ENCODE results near the gene SCD5. TPM values are rescaled to one million over a fixed set of nuclear protein-coding genes. Genes with fewer than 3 reads are reported as not detected.
"Not testable (repeated sequence)": the region's sequence is repeated elsewhere in the genome, so short reads cannot be mapped to it uniquely, and the experiment has no call there.

SCD5 gene
- total RNA-seq, 1 donor from 2014 or later = 36.9 TPM

- H3K27ac ChIP-seq = no peak overlapping the region
- TF ChIP-seq EZH2 (IDR thresholded peaks at IDR 0.05) (no peak), EZH2phosphoT487 (IDR thresholded peaks at IDR 0.05) (no peak), CTCF (IDR thresholded peaks at IDR 0.05) (no peak)
These were observed 22.1 kb upstream of the SCD5 start for GRCh38 chr4:82820689-82821088.

GRCh38 chr4:82818664-82819662 is 20.4 kb upstream of the SCD5 start:
- H4K20me1 ChIP-seq (ENCODE audit: low read depth) = no peaks in the 10 kb centered on the region
- no peak overlapping the region for H3K4me3 Mint-ChIP-seq
- H3K27ac Mint-ChIP-seq = no peak overlapping the region

More at GRCh38 chr4:82820689-82821088, 22.1 kb upstream of the SCD5 start:
- no peak overlapping the region for H3K4me2 ChIP-seq
- H3K9ac ChIP-seq = no peak overlapping the region
- H4K20me1 ChIP-seq (ENCODE audit: low read depth) = no peaks in the 10 kb centered on the region
- H3K4me1 ChIP-seq = no peaks in the 10 kb centered on the region
- H3K36me3 Mint-ChIP-seq = peaks cover 42% of the 10 kb centered on the region
- H2AFZ ChIP-seq (replicated peaks) = no peak overlapping the region
- H3K27me3 ChIP-seq = no peaks in the 10 kb centered on the region
- no peak for DNase-seq (ENCODE audit: low spot score)
- no peaks in the 10 kb centered on the region for H3K9me3 ChIP-seq (ENCODE audit: low read depth)
- H3K36me3 ChIP-seq = peaks cover 12% of the 10 kb centered on the region
- no peak overlapping the region for H3K4me3 ChIP-seq
- no peaks in the 10 kb centered on the region for H3K79me2 ChIP-seq (ENCODE audit: low read depth)
- H3K27me3 Mint-ChIP-seq (ENCODE audit: insufficient read depth, low read depth) = peaks cover 3% of the 10 kb centered on the region
- no peaks in the 10 kb centered on the region for H3K4me1 Mint-ChIP-seq
- H3K27ac Mint-ChIP-seq = no peak overlapping the region
- no peaks in the 10 kb centered on the region for H3K9me3 Mint-ChIP-seq
- H3K4me3 Mint-ChIP-seq = no peak overlapping the region
- no peaks in the 10 kb centered on the region for H3F3A ChIP-seq (ENCODE audit: low read depth)

GRCh38 chr4:82816874-82817273 is 18.3 kb upstream of the SCD5 start:
- H3K79me2 ChIP-seq (ENCODE audit: low read depth); H3K9me3 ChIP-seq (ENCODE audit: low read depth); H4K20me1 ChIP-seq (ENCODE audit: low read depth); H3K27ac Mint-ChIP-seq; DNase-seq (ENCODE audit: low spot score); H3K36me3 ChIP-seq; H3K4me2 ChIP-seq; H3K9me3 Mint-ChIP-seq; H3K9ac ChIP-seq; H3K4me3 Mint-ChIP-seq; H2AFZ ChIP-seq (replicated peaks); H3K27me3 Mint-ChIP-seq (ENCODE audit: insufficient read depth, low read depth); H3K27me3 ChIP-seq; H3K4me3 ChIP-seq; H3K27ac ChIP-seq: not testable (repeated sequence)
- H3K4me1 ChIP-seq = peaks cover 23% of the 10 kb centered on the region
- H3F3A ChIP-seq (ENCODE audit: low read depth) = peaks cover 20% of the 10 kb centered on the region
- Mint-ChIP-seq H3K36me3 (peaks cover 20% of the 10 kb centered on the region), H3K4me1 (peaks cover 23% of the 10 kb centered on the region)

More at GRCh38 chr4:82818664-82819662, 20.4 kb upstream of the SCD5 start:
- no peaks in the 10 kb centered on the region for H3K27me3 ChIP-seq
- H3K27ac ChIP-seq = no peak overlapping the region
- H3K4me1 Mint-ChIP-seq = peaks cover 7% of the 10 kb centered on the region
- no peak overlapping the region for H2AFZ ChIP-seq (replicated peaks)
- H3K36me3 ChIP-seq = peaks cover 9% of the 10 kb centered on the region
- DNase-seq (ENCODE audit: low spot score) = no peak
- H3K9me3 ChIP-seq (ENCODE audit: low read depth) = no peaks in the 10 kb centered on the region
- peaks cover 4% of the 10 kb centered on the region for H3F3A ChIP-seq (ENCODE audit: low read depth)
- no peak overlapping the region for H3K4me3 ChIP-seq
- H3K27me3 Mint-ChIP-seq (ENCODE audit: insufficient read depth, low read depth) = peaks cover 3% of the 10 kb centered on the region
- no peaks in the 10 kb centered on the region for H3K79me2 ChIP-seq (ENCODE audit: low read depth)
- H3K9ac ChIP-seq = no peak overlapping the region
- H3K4me1 ChIP-seq = peaks cover 10% of the 10 kb centered on the region
- no peak overlapping the region for H3K4me2 ChIP-seq
- no peaks in the 10 kb centered on the region for H3K9me3 Mint-ChIP-seq
- H3K36me3 Mint-ChIP-seq = peaks cover 31% of the 10 kb centered on the region
- TF ChIP-seq EZH2 (IDR thresholded peaks at IDR 0.05) (no peak), EZH2phosphoT487 (IDR thresholded peaks at IDR 0.05) (no peak)

- Histone ChIP-seq H3K4me1 (peaks cover 32% of the 10 kb centered on the region), H3K4me2 (peak overlapping the region; percentile 5), H3K9me3 (ENCODE audit: low read depth) (no peaks in the 10 kb centered on the region), H3K36me3 (no peaks in the 10 kb centered on the region), H4K20me1 (ENCODE audit: low read depth) (peaks cover 3% of the 10 kb centered on the region), H3K27ac (no peak overlapping the region), H2AFZ (replicated peaks) (no peak overlapping the region), H3K79me2 (ENCODE audit: low read depth) (no peaks in the 10 kb centered on the region), H3K27me3 (peaks cover 22% of the 10 kb centered on the region), H3K4me3 (no peak overlapping the region), H3K9ac (no peak overlapping the region), H3F3A (ENCODE audit: low read depth) (peaks cover 33% of the 10 kb centered on the region)
- H3K4me1 Mint-ChIP-seq = peaks cover 40% of the 10 kb centered on the region
- DNase-seq (ENCODE audit: low spot score) = peak; percentile 55
- H3K27me3 Mint-ChIP-seq (ENCODE audit: insufficient read depth, low read depth) = peaks cover 5% of the 10 kb centered on the region
- no peak overlapping the region for H3K4me3 Mint-ChIP-seq
- H3K36me3 Mint-ChIP-seq = peaks cover 5% of the 10 kb centered on the region
- H3K27ac Mint-ChIP-seq = no peak overlapping the region
- no peaks in the 10 kb centered on the region for H3K9me3 Mint-ChIP-seq
- TF ChIP-seq EZH2 (IDR thresholded peaks at IDR 0.05) (no peak), EZH2phosphoT487 (IDR thresholded peaks at IDR 0.05) (no peak), CTCF (IDR thresholded peaks at IDR 0.05) (no peak)
These were observed 15.4 kb upstream of the SCD5 start for GRCh38 chr4:82814034-82814433.
